RPMI7951 (cell line): Measurements from ENCODE around the gene ZNF503. TPM values are rescaled to one million over a fixed set of nuclear protein-coding genes. Genes with fewer than 3 reads are reported as not detected.

Experiments used
- DNase-seq: peaks from one replicate; pipeline ENCODE4 v3.0.0-alpha.2; 2012; ENCODE audit warnings: low read depth
- total RNA-seq: library from RNA; depleted of rRNA; stranded (reverse); fragments of >200 nt; shearing (Covaris generic); gene quantifications from 2 replicates; pipeline ENCODE4 v1.2.3, GENCODE V29; 2014; rRNA removed

ZNF503 gene
- total RNA-seq, 1 experiment from 2014 or later: 2.2 TPM

- no peak for DNase-seq
Measured at GRCh38 chr10:75353183-75353582, 48.4 kb downstream of the ZNF503 start.

GRCh38 chr10:75352650-75353049 is 48.9 kb downstream of the ZNF503 start:
- DNase-seq: peak; percentile 30

DNA sequence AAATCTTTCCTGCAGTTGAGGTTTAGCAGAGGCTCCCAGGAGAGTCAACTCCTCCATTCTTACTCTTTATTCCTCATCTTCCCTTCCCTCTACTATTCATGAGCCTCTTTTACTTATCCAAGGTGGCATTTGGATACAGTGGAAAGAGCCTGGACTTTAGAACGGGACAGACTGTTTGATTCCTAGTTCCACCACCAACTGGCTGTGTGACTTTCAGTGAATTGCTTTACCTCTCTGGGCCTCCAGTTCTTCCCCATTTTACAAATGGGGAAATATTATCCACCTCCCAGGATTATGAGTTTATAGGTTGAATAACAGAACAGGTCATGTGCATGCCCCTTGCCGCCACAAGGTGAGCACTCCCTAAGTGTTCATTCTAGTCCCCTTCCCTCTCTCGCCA is 49.9 kb downstream of the ZNF503 start:
- no peak for DNase-seq

- DNase-seq: peak; percentile 62
Measured at GRCh38 chr10:75350791-75351190, 50.8 kb downstream of the ZNF503 start.

Other genes starting within 250 kb of the ZNF503 start
- 160 and 164 TPM in 2 replicates for gene VDAC2, start 191.0 kb downstream of the ZNF503 start, total RNA-seq
- gene COMTD1, start 165.8 kb downstream of the ZNF503 start, total RNA-seq: 3.5 and 9.1 TPM in 2 replicates
- gene LRMDA, start 29.9 kb upstream of the ZNF503 start, total RNA-seq: 7.9 and 11.7 TPM in 2 replicates